Stimulated activated CD4-positive, alpha-beta T cell treated with anti-CD3 and anti-CD28 coated beads, Interleukin-15, amount 100 ng/mL, for 48 hours (primary cell): ENCODE measurements around the gene PXDC1.
"Not testable (repeated sequence)": the region's sequence is repeated elsewhere in the genome, so short reads cannot be mapped to it uniquely, and the experiment has no call there.

Experiments used
- DNase-seq, 2 donors: peaks; one replicate each; pipeline ENCODE4 v3.0.0-alpha.2; 2020; ENCODE audit warnings: low read depth in 2 of 2

PXDC1 gene

DNA sequence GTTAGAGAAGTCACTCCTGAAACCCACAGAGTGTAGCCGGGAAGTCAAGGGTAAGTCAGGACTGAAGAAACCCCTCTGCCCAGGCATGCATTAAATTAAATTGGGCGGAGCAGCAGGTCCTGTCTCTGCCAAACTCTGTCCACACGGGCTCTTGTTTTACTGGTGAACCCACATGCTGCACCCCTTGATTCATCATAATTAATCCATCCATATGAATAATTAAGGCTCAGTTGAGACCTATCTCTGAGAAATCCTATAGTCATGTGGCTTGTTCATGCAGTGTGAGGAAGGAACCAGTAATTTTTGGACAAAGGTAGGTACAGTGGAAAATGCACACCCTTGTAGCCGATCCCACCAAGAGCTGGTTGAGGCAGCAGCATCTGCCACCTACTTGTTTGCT is 43.0 kb downstream of the PXDC1 start:
- no peak for DNase-seq

DNA sequence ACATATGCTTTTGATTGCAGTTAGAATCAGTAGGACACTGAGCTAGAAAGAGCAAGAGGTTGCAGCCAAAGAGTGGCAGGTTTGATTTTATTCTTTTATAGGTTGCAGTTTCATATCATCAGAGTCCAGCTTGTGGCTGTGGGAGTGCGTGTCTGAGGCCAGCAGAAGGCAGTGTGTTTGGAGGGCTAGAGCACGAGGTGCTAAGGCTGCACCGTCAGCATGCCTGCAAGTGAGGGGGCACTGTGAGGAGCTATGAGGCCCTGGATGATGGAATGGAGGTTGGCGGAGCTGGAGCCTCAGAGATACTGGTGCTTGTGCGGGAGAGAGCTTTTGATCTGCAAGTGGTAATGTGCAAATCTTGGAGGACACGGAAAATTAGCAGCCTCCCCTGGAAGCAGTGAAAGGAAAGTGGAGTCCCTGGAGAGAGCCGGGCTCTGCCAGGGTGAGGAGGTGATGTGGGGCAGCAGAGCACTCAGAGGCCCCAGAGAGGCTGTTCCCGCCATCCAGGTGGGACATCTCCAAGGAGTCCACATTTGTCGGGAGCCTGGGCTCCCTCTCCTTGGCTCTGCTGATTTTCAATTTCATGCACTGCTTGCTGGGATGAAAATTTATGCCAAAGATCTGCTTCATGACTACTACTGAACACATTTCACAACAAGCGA is 43.6 kb downstream of the PXDC1 start:
- DNase-seq: no peak

DNA sequence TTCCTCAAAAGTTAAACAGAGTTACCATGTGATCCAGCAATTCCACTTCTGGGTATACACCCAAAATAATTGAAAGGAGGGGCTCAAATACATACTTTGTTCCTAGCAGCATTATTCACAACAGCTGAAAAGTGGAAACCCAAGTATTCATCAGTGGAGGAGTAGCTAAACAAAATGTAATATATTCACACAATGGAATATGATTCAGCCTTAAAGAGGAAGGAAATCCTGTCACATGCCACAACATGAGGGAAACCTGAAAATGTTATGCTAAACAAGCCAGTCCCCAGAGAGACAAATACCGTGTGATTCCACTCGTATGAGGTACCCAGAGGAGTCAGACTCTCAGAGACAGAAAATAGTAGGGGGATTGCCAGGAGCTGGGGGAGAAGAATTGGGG is 44.5 kb downstream of the PXDC1 start:
- no peak for DNase-seq

DNA sequence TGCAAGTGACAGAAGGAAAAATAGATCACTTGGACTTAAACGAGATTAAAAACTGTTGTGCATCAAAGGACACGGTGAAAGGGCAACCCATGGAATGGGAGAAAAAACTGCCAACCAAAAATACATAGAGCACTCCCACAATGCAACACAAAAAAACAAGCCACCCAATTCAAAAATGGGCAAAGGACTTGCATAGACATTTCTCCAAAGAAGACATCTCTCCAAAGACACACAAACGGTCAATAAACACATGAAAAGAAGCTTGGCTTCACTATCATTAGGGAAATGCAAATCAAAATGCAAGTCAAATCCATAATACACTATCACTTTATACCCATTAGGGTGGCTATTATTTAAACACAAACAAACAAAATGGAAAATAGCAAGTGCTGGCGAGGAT is 45.0 kb downstream of the PXDC1 start:
- no peak for DNase-seq

DNA sequence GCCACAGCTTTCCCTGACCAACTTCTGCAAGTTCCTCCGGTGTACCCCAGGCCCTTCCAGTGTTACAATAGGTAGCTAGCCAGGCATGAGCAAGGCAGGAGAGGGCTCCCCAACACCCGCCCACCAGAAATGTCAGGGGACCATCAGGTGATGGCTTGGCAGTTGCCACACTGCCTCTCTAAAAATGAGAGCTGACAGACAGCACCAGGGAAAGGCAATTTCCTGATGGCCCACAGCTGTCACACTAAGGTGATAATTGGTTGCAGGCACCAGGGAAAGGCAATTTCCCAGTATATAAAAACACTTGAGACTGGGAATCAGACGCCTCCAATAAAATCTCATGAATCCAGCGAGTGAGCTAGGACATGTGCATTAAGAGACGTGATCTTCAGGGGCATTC is 49.9 kb downstream of the PXDC1 start:
- DNase-seq: no peak

DNA sequence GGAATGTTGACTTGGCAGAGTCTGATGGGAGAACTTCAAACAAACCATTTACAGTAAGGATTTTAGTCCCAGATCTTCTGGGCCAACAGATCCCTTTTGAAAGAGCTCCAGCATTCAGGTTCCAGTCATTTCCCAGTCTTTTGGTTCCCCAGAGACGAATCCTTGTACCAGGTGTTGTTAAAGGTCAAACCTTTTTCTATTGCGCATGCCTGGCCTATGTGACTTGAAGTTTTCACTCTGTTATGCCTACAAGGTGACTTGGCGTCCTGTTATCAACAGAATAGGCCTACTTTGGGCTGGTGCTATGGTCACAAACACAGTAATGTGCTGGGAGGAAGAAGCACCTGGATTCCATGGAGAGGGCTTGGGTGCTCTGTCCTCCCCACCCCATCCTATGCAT is 52.3 kb downstream of the PXDC1 start:
- DNase-seq: no peak

DNA sequence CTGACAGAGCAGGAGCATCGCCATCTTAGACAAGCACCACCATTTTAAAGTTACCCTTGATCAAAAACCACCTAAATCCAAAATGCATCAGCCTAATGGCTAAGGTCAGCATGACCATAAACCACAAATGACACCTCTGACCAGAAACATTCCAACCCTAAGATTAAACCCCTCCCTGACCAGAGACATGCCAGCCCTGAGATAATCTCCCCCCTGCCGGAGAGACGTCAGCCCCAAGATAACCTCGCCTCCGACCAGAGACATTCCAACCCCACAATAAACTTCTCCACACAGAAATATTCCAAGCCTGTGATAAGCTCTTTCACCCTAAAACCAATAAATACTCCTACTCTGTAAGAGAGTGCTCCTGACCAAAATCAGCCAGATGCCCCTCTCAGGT is 53.5 kb downstream of the PXDC1 start:
- DNase-seq: no peak

DNA sequence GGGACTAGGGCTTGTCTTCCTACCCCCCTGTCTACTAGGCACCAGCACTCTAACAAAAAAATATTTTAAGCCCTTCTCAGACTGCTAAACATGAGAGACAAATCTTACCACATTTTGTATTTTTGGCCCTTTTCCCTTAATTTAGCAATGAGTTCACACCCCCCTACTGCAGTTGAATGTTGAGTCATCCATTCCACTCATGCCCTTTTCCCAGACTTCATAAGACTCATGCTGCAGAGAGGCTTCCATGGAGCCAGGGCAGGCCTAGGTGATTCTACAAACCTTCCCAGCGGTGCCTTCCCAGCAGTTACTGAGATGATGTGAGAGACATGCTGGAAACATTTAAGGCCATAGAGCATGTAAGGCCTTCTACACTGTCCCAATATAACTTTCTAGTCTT is 53.9 kb downstream of the PXDC1 start:
- DNase-seq: no peak

DNA sequence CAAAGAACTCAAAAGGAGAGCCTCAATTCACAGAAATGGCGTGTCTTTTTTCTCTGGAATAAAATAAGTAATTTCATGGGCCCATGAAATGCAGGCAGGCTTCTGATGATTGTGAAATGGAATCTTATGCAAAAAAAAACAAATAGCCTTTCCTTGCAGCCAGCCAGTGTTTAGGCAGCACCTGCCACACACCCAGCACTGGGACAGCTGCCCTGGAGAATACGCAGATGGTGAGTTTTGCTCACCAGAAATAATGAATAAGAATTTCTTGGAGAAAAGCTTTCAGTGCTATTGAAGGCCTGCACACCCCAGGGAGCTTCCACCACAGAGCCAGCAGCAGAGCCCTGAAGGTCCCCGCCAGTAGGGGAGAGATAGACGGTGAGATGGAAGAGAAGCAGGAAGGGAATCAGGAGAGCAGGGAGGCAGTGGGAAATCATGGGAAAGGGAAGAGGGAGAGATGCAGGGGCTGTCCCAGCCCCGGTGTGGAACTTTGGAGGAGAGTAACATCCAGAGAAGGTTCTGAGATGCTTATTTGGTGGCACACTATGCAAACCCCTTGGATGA is 54.9 kb downstream of the PXDC1 start:
- no peak for DNase-seq

DNA sequence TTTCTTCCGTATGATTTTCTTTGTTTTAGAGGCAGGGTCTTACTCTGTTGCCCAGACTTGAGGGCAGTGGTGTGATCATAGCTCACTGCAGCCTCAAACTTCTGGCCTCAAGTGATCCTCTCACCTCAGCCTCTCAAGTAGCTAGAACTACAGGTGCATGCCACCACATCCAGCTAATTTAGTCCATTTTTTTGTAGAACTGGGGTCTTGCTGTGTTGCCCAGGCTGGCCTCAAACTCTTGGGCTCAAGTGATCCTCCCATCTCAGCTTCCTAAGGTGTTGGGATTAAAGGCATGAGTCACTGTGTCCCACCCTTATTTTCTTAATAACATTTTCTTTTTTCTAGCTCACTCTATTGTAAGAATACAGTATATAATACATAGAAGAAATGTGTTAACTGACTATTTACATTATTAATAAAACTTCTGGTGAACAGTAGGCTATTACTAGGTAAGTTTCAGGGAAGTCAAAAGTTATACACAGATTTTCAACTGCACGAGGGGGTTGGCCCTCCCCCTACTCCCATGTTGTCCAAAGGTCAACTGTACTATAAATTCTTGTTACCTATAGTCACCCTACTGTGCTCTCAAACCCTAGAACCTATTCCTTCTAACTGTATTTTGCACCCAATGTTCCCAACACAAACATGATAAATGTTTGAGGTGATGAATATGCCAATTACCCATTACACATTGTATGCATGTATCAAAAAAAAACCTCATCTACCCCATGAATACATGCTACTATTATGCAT is 56.3 kb downstream of the PXDC1 start:
- no peak for DNase-seq

DNA sequence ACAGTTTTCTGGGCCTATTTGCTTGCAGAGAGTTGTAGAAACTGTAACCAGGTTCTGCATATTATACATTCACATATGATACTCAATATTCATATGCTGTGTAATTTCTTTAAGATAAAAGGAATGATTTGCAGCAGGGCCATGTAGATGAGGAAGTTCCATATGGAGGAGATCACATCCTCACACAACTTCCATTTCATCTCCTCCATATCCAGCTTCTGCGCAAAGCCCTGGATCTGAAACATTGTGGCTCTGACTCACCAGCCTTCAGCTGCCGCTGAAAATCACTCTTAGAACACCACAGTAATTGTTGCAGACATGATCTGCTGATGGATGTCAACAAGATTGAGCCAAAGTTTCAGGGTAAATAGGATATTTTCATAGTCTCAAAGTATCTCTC is 57.7 kb downstream of the PXDC1 start:
- no peak for DNase-seq

DNA sequence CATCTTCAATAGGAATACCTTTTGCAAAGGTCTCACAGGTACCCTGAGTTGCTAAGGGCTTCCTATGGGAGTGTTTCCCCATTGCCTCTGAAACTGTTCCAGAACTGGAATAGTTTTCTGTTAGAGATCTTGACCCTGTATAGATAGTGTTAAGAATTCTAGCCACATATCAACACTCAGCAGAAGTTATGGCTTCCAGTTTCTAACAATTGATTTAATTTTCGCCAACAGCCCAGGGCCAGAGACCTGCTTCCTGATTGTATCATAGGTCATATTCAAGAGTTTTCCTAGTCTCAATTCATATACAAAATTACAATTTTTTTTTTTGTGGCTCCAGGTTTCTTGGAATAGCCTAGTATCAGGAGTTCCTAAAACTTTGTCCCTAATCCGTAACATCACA is 61.0 kb downstream of the PXDC1 start:
- no peak for DNase-seq

DNA sequence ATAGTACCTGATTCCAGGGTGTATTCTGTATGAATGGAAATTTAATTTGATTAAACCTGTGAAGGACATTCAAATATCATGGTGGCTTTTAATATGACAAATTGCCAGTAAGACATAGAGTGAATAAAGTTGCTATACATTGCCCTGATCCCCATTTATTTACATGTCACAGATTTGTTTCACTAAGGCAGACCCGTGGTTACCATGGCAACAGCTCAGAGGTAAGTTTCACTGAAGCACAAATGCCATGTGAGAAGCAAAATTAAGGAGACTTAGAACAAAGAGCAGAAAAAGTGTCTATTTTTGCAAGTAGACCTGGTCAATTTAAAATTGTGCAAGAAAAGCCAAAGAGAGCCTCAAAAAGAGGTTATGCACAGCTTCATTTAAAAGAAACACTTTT is 63.7 kb downstream of the PXDC1 start:
- no peak for DNase-seq

DNA sequence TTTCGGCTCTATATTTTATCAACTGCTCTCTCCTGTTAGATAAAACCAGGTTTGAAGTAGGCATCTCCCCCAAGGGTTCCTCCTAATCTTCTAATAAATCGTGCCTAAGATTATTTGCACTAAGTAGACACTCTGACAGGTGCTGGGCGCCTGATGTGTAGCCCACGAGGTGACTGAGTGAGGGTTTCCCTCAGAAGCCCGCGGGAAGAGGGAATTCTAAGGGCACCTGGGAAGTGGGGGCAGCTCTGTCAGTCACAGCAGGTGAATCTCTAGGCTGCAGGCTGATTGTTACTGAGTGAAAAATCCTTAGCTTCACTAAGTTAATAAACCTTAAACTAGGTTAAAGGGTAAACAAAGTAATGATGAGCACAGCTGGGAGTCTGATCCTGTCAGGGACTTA is 68.2 kb downstream of the PXDC1 start:
- no peak for DNase-seq

DNA sequence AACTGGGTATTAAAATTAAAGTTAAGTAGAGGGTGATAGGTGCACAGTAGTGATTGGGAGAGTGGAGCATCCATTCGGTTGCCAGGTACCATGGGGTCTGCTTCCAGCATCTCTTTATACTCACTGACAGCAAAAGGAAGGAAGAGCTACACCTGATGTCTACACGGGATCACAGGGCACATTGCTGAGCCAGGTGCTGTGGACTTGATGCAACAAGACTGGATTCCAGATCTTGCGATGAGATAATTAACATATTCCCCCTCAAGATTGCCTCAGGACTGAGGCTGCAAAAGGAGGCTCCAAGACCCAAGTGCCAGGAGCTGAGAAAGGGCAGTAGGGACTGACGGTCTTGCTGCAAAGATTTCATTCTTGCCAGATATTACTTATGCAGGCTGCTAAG is 72.6 kb downstream of the PXDC1 start:
- DNase-seq: no peak

DNA sequence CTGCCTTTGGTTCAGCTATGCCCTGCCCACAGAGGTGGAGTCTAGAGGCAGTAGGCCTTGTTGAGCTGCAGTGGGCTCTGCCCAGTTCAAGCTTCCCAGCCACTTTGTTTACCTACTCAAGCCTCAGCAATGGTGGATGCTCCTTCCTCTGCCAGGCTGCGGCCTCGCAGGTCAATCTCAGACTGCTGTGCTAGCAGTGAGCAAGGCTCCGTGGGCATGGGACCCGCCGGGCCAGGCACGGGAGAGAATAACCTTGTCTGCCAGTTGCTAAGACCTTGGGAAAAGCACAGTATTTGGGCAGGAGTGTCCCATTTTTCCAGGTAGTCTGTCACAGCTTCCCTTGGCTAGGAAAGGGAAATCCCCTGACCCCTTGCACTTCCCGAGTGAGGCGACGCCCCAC is 73.8 kb downstream of the PXDC1 start:
- DNase-seq: not testable (repeated sequence)

DNA sequence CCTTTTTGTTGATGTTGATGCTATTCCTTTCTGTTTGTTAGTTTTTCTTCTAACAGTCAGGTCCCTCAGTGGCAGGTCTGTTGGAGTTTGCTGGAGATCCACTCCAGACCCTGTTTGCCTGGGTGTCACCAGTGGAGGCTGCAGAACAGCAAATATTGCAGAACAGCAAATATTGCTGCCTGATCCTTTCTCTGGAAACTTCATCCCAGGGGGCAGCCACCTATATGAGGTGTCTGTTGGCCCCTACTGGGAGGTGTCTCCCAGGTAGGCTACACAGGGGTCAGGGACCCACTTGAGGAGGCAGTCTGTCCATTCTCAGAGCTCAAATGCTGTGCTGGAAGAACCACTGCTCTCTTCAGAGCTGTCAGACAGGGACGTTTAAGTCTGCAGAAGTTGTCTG is 74.2 kb downstream of the PXDC1 start:
- DNase-seq: not testable (repeated sequence)
